Mucosa of stomach (tissue), 1 donor: Measurements from ENCODE around the gene MED27.

ENCODE experiments used
- H3K27me3 ChIP-seq: one replicate; pipeline ENCODE4 v1.7.0; 2013; ENCODE audit warnings: mild to moderate bottlenecking, low read length; ENCODE audit not compliant: control insufficient read depth, insufficient read depth
- H3K36me3 ChIP-seq: one replicate; pipeline ENCODE4 v1.7.0; 2013; ENCODE audit warnings: low read length; ENCODE audit not compliant: control insufficient read depth, insufficient read depth
- H3K4me1 ChIP-seq: one replicate; pipeline ENCODE4 v1.7.0; 2013; ENCODE audit warnings: mild to moderate bottlenecking, low read length; ENCODE audit not compliant: control insufficient read depth, insufficient read depth
- H3K4me3 ChIP-seq: one replicate; pipeline ENCODE4 v1.7.0; 2013; ENCODE audit warnings: low read length
- H3K9ac ChIP-seq: one replicate; pipeline ENCODE4 v1.7.0; 2013; ENCODE audit warnings: mild to moderate bottlenecking, low read length, moderate library complexity
- H3K9me3 ChIP-seq: one replicate; pipeline ENCODE4 v1.7.0; 2013; ENCODE audit warnings: mild to moderate bottlenecking, low read length, moderate library complexity; ENCODE audit not compliant: control insufficient read depth
- donor health status: Pancreatic carcinoma.

Gene MED27

DNA sequence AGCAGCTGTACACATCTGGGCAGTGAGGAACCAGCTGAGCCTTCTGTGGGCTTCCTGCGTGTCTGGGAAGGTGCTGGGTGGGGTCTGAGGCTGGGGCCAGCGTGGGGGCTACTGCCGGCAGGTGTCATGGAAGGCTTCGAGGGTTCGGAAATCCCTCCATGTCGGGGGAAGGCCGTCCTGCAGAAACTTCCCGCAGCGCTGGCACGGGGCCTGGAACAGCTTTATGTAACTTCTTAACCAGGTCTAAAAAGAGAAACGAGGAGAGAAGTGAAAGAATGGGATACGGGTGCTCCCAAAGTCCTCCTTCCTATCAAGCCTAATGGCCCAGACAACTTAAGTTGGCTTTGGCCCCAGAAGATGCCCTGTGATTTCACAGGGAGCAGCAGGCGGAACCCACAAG is 219.2 kb downstream of the MED27 start:
- Histone ChIP-seq H3K9ac (no peak overlapping the region), H3K27me3 (no peaks in the 10 kb centered on the region), H3K4me3 (no peak overlapping the region), H3K9me3 (no peaks in the 10 kb centered on the region), H3K4me1 (no peaks in the 10 kb centered on the region), H3K36me3 (no peaks in the 10 kb centered on the region)

DNA sequence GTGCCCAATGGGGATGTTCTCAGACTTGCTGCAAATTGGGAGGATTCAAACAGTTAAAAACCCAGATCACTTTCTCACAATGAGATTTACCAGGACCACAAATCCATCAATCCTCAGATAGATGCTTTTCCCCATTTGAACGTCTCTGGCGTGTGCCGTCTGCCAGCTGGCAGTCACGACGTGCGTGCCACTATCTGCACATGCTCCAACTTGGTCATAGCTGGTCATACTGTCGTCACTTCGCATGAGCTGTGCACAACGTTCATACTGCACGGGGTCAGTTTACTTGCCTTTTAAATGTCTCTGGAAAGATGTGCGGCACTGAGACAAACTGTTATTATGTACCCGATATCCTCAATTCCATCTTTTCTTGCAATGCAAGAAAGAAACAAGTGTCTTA is 221.5 kb downstream of the MED27 start:
- H3K4me3 ChIP-seq: no peak overlapping the region

DNA sequence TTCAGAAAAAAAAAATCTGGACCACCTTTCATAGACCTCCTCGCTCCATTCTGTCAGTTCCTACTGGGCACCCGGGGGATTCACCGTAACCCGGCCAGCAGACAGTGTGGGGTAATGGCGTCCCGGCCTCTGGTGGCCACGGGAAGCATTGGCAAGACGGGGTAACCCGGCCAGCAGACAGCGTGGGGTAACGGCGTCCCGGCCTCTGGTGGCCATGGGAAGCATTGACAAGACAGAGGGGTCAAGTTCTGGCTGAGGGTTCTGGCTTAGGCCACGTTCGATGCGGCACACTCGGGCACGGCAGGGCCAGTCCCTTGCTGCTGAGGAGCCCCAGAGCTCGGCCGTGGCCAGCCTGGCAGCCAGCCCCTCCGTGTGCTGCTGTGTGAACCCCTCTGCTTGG is 223.6 kb downstream of the MED27 start:
- Histone ChIP-seq H3K4me1 (no peaks in the 10 kb centered on the region), H3K9ac (no peak overlapping the region), H3K36me3 (no peaks in the 10 kb centered on the region), H3K9me3 (no peaks in the 10 kb centered on the region), H3K4me3 (no peak overlapping the region), H3K27me3 (no peaks in the 10 kb centered on the region)

More for the DNA sequence above, 221.5 kb downstream of the MED27 start:
- no peak overlapping the region for H3K9ac ChIP-seq
- no peaks in the 10 kb centered on the region for H3K27me3 ChIP-seq
- H3K4me1 ChIP-seq: no peaks in the 10 kb centered on the region
- H3K9me3 ChIP-seq: no peaks in the 10 kb centered on the region
- H3K36me3 ChIP-seq: no peaks in the 10 kb centered on the region

DNA sequence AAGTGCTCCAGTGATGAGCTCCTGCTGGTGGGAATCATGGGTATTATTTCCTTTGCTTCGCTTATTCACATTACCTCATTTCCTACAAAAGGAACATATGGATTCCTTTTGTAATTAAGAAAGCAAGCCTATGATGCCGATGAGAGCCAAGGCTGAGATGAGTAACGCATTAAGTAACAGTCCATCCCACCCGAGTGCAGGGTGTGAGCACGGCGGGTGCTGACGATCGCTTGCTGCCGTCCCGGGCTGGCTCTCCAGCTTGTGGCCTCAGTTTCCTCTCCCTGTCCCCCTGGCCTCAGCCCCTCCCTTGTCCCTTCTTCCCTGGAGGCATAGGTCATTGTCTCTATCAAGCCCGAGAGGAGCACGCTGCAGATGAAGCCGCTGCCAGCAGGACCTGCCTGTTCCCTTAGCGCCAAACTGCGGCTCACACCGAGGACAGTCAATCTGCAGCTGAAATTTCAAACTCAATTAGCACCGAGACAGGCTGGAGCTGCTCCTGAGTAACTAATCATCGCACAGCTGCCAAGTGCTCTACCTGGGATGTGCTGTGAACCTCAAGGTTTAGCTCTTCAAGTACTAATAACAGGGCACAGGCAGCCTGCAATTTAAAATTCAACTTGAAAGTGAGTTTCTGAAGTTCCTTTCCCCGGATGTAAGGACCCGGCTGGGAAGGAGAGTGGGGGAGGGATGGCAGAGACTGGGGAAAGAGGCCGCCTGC is 224.6 kb downstream of the MED27 start:
- Histone ChIP-seq H3K4me1 (no peaks in the 10 kb centered on the region), H3K27me3 (no peaks in the 10 kb centered on the region), H3K4me3 (no peak overlapping the region), H3K36me3 (no peaks in the 10 kb centered on the region), H3K9ac (no peak overlapping the region), H3K9me3 (no peaks in the 10 kb centered on the region)

DNA sequence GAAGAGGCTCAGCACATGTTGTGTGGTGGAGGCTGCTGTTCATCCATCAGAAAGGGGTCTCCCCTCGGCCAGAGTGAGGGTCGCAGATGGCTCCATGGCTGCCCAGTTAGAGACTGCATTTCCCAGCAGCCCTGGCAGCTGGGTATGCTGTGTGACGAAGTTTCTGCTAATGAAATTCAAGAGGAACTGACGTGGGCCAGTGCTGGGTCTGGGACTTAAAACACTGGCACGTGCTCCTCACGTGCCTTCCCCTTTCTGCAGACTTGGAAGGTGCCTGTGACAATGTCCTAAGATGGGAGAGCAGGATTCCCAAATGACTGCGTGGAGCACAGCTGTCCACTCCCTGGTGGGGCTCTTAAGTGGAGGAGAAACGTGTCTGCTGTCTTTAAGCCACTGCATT is 225.3 kb downstream of the MED27 start:
- no peak overlapping the region for H3K4me3 ChIP-seq
- no peaks in the 10 kb centered on the region for H3K4me1 ChIP-seq
- no peaks in the 10 kb centered on the region for H3K27me3 ChIP-seq
- no peaks in the 10 kb centered on the region for H3K36me3 ChIP-seq
- no peaks in the 10 kb centered on the region for H3K9me3 ChIP-seq
- H3K9ac ChIP-seq: no peak overlapping the region

DNA sequence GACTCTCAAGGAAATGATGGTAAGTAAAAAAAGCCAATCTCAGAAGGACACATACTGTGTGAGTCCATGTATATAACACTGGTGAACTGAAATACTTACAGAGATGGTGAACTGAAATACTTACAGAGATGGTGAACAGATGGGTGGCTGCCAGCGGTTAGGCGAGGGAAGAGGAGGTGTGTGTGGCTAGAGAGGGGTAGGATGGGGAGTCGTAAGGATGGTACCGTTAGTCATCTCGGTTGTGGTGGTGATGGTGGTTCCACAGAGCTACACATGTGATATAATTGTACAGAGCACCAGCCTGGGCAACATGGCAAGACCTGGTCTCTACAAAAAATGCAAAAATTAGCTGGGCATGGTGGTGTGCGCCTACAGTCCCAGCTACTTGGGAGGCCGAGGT is 226.2 kb downstream of the MED27 start:
- no peaks in the 10 kb centered on the region for H3K36me3 ChIP-seq
- no peaks in the 10 kb centered on the region for H3K9me3 ChIP-seq

DNA sequence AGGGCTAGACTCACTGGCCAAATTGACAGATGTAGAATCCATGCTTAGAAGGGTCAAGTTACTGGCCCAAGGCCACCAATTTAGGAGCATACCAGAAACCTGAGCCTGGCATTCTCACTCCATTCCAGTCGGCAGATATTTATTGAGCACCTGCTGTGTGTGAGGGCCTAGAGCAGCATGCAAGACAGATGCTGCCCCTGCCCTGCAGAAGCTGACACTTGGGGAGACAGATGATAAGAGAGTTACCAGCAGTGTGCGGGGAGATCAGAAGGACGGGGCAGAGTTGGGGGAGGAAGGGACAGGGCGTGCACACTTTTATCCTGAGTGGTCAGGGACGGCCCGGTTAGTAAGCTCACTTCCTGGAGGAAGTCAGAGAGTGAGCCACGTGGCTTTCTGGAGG is 228.3 kb downstream of the MED27 start:
- H3K27me3 ChIP-seq: no peaks in the 10 kb centered on the region
- no peak overlapping the region for H3K9ac ChIP-seq
- H3K36me3 ChIP-seq: no peaks in the 10 kb centered on the region
- H3K4me3 ChIP-seq: no peak overlapping the region
- H3K9me3 ChIP-seq: no peaks in the 10 kb centered on the region
- H3K4me1 ChIP-seq: no peaks in the 10 kb centered on the region

More for the DNA sequence above, 226.2 kb downstream of the MED27 start:
- no peaks in the 10 kb centered on the region for H3K4me1 ChIP-seq
- H3K27me3 ChIP-seq: no peaks in the 10 kb centered on the region
- H3K9ac ChIP-seq: no peak overlapping the region
- H3K4me3 ChIP-seq: no peak overlapping the region

DNA sequence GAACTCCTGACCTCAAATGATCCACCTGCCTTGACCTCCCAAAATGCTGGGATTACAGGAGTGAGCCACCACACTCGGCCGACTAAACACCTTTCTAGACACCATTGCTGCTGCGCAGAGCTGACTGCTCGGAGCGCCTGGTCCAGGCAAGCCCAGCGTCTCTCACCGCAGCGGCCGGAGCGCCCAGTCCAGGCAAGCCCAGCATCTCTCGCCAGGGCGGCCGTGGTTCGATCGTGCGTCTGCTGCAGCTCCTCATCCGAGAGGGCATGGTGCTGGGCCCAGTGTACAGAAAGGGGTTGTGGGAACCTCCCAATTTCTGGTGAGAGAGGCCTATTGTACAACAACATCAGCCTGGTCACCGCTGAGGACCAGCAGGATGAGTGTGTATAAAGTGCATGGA is 230.3 kb downstream of the MED27 start:
- Histone ChIP-seq H3K4me1 (no peaks in the 10 kb centered on the region), H3K27me3 (no peaks in the 10 kb centered on the region), H3K4me3 (no peak overlapping the region), H3K9ac (no peak overlapping the region), H3K36me3 (no peaks in the 10 kb centered on the region), H3K9me3 (no peaks in the 10 kb centered on the region)

DNA sequence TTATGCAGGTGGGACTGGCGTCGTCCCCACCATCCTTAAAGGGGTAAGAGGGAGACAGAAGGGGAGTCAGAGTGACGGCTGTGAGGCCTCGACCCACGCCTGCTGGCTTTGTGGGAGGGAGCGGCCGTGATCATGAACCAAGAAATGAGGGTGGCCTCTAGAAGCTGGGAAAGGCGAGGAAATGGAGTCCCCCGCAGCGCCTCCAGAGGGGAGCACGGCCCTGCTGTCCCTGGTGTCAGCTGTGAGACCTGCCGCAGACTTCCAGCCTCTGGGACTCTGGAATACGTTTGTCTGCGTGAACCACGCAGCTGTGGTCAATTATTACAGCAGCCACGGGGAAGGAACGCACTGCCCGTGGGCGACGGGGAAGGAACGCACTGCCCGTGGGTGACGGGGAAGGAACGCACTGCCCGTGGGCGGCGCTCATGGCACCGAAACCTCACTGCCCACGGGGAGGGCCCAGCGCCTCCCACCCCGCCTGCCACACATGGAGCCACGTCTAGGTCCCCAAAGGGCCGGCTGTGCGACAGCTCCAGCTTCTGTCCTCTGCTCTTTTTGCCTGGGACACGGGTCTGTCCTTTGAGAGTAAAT is 231.0 kb downstream of the MED27 start:
- no peaks in the 10 kb centered on the region for H3K9me3 ChIP-seq
- no peaks in the 10 kb centered on the region for H3K4me1 ChIP-seq
- H3K36me3 ChIP-seq: no peaks in the 10 kb centered on the region
- no peak overlapping the region for H3K9ac ChIP-seq
- no peak overlapping the region for H3K4me3 ChIP-seq
- H3K27me3 ChIP-seq: no peaks in the 10 kb centered on the region

DNA sequence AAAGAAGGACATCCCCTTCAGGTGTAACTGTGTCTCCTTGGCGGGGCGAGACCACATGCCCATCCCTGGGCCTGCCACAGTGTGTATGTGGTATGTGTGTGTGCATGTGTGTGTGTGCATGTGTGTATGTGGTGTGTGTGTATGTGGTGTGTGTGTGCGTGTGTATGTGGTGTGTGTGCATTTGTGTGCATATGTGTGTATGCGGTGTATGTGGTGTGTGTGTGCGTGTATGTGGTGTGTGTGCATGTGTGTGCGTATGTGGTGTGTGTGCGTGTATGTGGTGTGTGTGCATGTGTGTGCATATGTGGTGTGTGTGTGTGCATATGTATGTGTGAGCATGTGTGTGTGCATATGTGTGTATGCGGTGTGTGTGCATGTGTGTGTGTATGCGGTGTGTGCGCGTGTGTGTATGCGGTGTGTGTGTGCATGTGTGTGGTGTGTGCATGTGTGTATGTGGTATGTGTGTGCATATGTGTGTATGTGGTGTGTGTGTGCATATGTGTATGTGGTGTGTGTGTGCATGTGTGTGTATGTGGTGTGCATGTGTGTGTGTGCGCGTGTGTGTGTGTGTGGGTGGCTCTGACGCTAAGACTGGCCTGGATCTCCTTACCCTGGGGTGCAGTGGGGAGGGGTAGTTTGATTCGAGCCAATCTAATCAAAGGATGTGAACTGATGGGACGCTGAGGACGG is 231.9 kb downstream of the MED27 start:
- Histone ChIP-seq H3K9ac (no peak overlapping the region), H3K9me3 (no peaks in the 10 kb centered on the region), H3K4me1 (no peaks in the 10 kb centered on the region), H3K4me3 (no peak overlapping the region), H3K27me3 (no peaks in the 10 kb centered on the region), H3K36me3 (no peaks in the 10 kb centered on the region)

DNA sequence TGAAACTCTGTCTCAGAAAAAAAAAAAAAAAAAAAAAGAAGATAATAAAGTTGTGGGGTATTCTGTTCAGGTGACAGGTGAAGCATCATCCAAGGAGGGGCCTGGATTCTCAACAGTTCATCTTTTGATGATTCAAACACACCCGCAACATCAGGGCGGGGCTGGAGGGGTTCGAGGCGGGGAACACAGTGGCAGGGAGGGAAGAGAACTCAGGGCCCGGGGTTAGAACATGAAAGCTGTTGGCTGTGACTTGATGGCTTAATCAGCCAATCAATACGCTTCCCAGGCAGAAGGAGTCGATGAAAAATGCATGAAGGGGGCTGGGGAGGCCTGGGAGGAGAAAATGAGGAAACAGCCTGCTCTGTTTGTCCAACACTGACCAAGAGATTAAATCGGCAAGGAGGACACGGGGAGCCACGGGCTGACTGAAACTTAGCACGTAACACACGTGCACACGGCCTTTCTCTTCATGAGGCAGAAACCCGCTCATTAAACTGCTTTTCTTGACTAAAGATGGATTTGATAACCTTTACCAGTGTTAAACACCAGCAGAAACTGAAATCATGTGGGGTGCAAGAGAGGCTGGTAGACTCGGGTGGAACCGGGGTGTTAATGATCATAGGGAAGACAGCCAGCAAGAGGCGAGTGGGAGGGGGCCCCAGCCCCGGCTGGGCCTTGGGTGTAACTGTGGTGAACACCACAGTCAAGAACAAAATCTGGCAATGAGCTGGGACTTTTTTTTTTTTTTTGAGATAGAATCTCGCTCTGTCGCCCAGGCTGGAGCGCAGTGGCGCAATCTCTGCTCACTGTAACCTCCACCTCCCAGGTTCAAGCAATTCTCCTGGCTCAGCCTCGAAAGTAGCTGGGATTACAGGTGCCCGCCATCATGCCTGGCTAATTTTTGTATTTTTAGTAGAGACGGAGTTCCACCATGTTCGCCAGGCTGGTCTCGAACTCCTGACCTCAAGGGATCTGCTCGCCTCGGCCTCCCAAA is 234.1 kb downstream of the MED27 start:
- H3K27me3 ChIP-seq: no peaks in the 10 kb centered on the region
- H3K36me3 ChIP-seq: no peaks in the 10 kb centered on the region
- no peaks in the 10 kb centered on the region for H3K4me1 ChIP-seq
- no peak overlapping the region for H3K4me3 ChIP-seq
- no peaks in the 10 kb centered on the region for H3K9me3 ChIP-seq
- no peak overlapping the region for H3K9ac ChIP-seq
